OCI-LY3 (cell line): Measurements from ENCODE around the gene TRIM14.

Source experiments
- EZH2phosphoT487 ChIP-seq: fragments of 200-600 bp; shearing (Covaris generic); IDR thresholded peaks from 2 replicates; pipeline ENCODE4 v1.6.1; 2018; ENCODE audit warnings: antibody characterized with exemption, mixed run types, low read depth
- TF ChIP-seq, protein P1 (sequence below): fragments of 200-600, 300-600 bp; sonication (generic); IDR thresholded peaks from 2 replicates; pipeline ENCODE4 v1.5.1; 2014; ENCODE audit warnings: antibody characterized with exemption, low read length, low read depth

DNA sequence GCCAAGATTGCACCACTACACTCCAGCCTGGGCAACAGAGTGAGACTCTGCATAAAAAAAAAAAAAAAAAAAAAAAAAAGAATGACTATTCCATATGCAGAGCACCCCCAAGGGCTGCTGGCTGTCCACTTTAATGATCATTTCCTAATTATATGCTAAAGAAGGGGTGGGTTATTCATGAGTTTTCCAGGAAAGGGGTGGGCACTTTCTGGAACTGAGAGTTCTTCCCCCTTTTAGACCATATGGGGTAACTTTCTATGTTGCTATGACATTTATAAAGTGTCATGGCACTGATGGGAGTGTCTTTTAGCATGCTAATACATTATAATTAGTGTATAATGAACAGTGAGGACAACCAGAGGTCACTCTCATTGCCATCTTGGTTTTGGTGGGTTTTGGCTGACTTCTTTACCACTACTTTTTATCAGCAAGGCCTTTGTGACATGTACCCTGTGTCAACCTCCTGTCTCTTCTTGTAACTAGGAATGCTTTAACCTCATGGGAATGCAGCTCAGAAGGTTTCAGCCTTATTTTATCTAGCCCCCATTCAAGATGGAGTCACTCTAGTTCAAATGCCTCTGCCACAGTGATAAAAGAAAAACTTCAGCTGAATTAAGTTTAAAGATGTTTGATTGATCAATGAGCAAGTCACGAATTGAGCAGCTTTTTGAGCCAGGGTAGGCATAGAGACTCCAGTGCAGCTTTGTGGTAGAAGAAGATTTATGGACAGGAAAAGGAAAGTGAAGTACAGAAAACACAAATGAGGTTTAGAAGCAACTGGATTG is 69.5 kb downstream of the TRIM14 start:
- TF ChIP-seq, protein P1, sequence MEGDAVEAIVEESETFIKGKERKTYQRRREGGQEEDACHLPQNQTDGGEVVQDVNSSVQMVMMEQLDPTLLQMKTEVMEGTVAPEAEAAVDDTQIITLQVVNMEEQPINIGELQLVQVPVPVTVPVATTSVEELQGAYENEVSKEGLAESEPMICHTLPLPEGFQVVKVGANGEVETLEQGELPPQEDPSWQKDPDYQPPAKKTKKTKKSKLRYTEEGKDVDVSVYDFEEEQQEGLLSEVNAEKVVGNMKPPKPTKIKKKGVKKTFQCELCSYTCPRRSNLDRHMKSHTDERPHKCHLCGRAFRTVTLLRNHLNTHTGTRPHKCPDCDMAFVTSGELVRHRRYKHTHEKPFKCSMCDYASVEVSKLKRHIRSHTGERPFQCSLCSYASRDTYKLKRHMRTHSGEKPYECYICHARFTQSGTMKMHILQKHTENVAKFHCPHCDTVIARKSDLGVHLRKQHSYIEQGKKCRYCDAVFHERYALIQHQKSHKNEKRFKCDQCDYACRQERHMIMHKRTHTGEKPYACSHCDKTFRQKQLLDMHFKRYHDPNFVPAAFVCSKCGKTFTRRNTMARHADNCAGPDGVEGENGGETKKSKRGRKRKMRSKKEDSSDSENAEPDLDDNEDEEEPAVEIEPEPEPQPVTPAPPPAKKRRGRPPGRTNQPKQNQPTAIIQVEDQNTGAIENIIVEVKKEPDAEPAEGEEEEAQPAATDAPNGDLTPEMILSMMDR = no peak
- no peak for TF ChIP-seq EZH2phosphoT487
